Urinary bladder (tissue), 4 donors: ENCODE data around the gene XKR3. TPM values are rescaled to one million over a fixed set of nuclear protein-coding genes. Genes with fewer than 3 reads are reported as not detected.
"Not testable (repeated sequence)": the region's sequence is repeated elsewhere in the genome, so short reads cannot be mapped to it uniquely, and the experiment has no call there.

Experiments used
- DNase-seq: peaks from one replicate; pipeline ENCODE4 v3.0.0-alpha.2; 2015; ENCODE audit errors: extremely low spot score
- H3K27ac ChIP-seq: one replicate; pipeline ENCODE4 v1.5.1; 2013; ENCODE audit warnings: low read depth, mild to moderate bottlenecking, moderate library complexity
- H3K36me3 ChIP-seq: one replicate; pipeline ENCODE4 v1.6.1; 2013; ENCODE audit warnings: mild to moderate bottlenecking, moderate library complexity; ENCODE audit not compliant: insufficient read depth
- H3K4me1 ChIP-seq: one replicate; pipeline ENCODE4 v1.6.1; 2013; ENCODE audit warnings: mild to moderate bottlenecking, moderate library complexity; ENCODE audit not compliant: insufficient read depth
- H3K4me3 ChIP-seq: one replicate; pipeline ENCODE4 v1.5.1; 2013; ENCODE audit warnings: low read depth, low read length
- WGBS: extraction: QIAGEN DNeasy Blood & Tissue Kit; methylation state at CpG from one replicate; pipeline ENCODE4 v1.1.7; 2013; 5-methylcytosine and 5-hydroxymethylcytosine counted together
- polyA plus RNA-seq: library from polyadenylated mRNA; stranded (reverse); fragments of 200-250 nt; gene quantifications from one replicate; pipeline ENCODE4 v1.2.3, GENCODE V29; 2013
- total RNA-seq: library from RNA; depleted of rRNA; stranded (reverse); fragments of >200 nt; gene quantifications from one replicate; pipeline ENCODE4 v1.2.3, GENCODE V29; 2014
- donor health status: healthy with polysubstance abuse.
- donor health status: healthy.

The XKR3 gene
- total and polyA plus RNA-seq, 2 donors, result not detected

DNA sequence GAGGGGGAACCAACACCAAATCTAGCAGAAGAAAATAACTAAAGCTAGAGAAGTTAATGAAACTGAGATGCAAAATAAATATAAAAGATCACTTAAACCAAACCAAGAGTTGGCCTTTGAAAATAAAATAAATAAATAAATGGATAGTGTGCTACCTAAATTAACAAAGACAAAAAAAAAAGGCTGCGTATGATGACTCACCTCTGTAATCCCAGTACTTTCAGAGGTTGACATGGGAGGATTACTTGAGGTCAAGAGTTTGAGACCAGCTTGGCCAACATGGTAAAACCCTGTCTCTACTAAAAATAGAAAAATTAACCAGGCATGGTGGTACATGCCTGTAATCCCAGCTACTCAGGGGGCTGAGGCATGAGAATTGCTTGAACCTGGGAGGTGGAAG, 29.7 kb downstream of the XKR3 start:
- 82% methylated on average over 1 of the region's 1 CpG for WGBS
- not testable (repeated sequence) for H3K27ac ChIP-seq, H3K36me3 ChIP-seq, H3K4me3 ChIP-seq, H3K4me1 ChIP-seq, DNase-seq

DNA sequence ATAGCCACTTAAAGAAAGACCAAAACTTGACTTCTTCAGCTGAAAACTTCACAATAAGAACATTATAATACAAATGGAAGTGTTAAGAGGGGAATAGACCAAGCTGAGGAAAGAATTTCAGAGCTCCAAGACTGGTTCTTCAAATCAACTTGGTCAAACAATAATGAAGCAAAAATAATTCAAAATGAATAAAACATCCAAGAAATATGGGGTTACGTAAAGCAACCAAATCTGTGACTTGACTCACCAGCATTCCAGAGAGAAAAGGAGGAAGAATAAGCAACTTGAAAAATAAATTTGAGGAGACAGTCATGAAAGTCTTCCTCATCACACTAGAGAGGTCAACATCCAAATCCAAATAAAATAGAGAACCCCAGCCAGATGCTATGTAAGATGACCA, 31.4 kb downstream of the XKR3 start:
- Histone ChIP-seq H3K27ac (no peak overlapping the region), H3K36me3 (no peaks in the 10 kb centered on the region), H3K4me1 (no peaks in the 10 kb centered on the region), H3K4me3 (no peak overlapping the region)
- WGBS, result 87% methylated on average over 1 of the region's 1 CpG
- DNase-seq, result no peak

DNA sequence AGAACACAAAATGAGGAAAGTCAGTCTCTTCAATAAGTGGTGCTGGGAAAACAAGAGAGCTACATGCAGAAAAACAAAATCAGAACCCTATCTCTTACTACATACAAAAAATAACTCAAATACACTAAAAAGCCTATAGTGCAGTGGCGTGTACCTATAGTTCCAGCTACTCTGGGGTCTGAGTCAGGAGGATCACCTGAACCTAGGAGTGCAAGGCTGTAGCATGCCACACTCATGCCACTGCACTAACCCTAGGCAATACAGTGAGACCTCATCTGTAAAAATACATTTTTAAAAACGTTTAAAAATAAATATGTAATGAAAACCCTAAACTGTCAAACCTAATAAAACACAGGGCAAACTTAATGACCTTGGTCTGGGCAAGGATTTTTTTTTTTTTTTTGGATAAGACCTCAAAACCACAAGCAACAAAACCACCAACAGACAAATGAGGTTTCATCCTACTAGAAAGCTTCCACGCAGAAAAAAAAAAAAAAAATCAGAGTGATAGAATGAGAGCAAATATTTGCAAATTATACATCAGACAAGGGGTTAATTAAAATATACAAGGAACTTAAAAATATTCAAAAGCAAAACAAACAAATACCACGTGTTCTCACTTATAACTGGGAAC, 35.2 kb downstream of the XKR3 start:
- no peaks in the 10 kb centered on the region for H3K4me1 ChIP-seq
- H3K4me3 ChIP-seq, result no peak overlapping the region
- WGBS, result 45% methylated on average over 4 of the region's 4 CpGs
- no peaks in the 10 kb centered on the region for H3K36me3 ChIP-seq
- H3K27ac ChIP-seq, result no peak overlapping the region
- DNase-seq, result no peak

DNA sequence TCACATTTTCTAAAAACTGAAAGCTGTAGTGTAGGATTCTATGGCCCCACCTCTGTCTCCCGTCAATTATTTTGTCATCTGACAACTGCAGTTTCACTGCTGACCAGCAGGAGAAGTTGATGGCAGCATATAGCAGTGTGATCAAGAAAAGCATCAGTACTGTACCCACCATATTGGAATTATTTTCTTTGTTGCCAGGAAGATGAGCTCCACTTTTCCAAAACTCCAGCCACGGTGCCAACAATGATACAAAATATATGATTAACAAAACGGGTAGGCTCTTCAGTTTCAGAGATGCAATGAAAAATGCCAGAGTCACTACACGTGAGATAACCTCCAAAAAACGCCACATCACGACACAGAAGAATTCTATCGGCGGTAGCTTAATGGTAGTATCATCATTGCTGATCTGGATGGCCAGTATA, 41.3 kb downstream of the XKR3 start:
- no peak for DNase-seq
- WGBS, result 68% methylated on average over 8 of the region's 8 CpGs
- no peaks in the 10 kb centered on the region for H3K36me3 ChIP-seq
- H3K4me1 ChIP-seq, result no peaks in the 10 kb centered on the region
- no peak overlapping the region for H3K4me3 ChIP-seq
- H3K27ac ChIP-seq, result no peak overlapping the region

DNA sequence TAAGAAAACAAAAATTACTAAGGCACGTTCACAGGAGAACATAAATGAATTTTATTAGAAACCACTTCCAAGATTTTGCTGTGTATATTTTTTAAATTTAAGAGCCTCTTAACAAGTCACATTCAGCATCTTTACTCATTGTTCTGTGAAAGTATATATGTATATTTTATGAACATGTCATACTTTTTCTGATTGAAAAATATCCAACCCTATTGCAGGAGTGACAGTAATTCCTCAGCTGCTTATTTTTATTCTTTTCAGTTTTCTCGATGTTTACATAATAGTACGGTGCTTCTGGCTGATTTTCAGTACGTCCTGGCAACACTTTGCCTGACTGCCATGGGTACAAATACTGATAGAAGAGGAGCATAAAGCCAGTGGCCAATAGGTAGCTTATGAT, 41.8 kb downstream of the XKR3 start:
- no peaks in the 10 kb centered on the region for H3K36me3 ChIP-seq
- WGBS, result 73% methylated on average over 4 of the region's 4 CpGs
- no peak overlapping the region for H3K4me3 ChIP-seq
- DNase-seq, result no peak
- no peak overlapping the region for H3K27ac ChIP-seq
- no peaks in the 10 kb centered on the region for H3K4me1 ChIP-seq

DNA sequence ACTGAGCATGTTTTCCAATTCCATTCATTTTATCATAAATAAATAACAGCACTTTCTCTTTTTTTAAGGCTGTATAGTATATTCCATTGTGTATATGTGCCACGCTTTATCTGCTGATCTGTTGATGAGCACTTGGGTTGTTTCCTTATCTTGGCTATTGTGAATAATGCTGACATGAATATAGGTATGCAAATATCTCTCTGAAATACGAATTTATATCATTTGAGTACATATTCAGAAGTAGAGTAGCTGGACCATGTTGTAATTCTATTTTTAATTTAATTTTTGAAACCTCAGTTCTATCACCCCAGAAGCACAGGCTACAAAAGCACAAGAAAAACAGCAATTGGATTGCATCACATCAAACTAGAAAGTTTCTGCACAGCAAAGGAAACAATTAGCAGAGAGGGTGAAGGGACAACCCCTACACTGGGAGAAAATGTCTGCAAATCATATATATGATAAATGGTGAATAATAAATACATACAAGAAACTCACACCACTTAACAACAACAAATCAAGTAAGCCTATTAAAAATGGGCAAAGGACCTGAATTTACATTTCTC, 43.4 kb downstream of the XKR3 start:
- Histone ChIP-seq H3K36me3 (no peaks in the 10 kb centered on the region), H3K4me3 (no peak overlapping the region), H3K4me1 (no peaks in the 10 kb centered on the region), H3K27ac (no peak overlapping the region)
- 51% methylated on average over 2 of the region's 2 CpGs for WGBS
- DNase-seq, result no peak

DNA sequence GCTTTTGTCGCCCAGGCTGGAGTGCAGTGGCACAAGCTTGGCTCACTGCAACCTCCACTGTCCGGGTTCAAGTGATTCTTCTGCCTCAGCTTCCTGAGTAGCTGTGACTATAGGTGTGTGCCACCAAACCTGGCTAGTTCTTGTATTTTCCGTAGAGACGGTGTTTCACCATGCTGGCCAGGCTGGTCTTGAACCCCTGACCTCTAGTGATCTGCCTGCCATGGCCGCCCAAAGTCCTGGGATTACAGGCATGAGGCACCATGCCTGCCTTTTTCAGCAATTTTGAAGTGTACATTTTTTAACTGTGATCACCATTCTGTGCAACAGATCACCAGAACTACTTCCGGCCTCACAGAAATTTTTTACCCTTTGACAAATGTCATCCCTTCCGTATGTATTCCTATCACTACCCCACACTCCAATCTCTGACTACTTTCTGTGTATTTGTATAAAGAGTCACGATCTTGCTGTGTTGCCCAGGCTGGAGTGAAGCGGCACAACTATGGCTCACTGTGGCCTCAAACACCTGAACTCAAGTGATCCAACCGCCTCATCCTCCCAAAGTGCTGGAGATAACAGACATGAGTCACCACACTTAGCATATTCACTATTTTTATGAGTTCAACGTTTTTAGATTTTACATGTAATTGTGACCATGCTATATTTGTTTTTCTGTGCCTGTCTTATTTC, 44.0 kb downstream of the XKR3 start:
- no peak for DNase-seq
- 75% methylated on average over 11 of the region's 11 CpGs for WGBS
- Histone ChIP-seq H3K4me3 (no peak overlapping the region), H3K36me3 (no peaks in the 10 kb centered on the region), H3K27ac (no peak overlapping the region), H3K4me1 (no peaks in the 10 kb centered on the region)

DNA sequence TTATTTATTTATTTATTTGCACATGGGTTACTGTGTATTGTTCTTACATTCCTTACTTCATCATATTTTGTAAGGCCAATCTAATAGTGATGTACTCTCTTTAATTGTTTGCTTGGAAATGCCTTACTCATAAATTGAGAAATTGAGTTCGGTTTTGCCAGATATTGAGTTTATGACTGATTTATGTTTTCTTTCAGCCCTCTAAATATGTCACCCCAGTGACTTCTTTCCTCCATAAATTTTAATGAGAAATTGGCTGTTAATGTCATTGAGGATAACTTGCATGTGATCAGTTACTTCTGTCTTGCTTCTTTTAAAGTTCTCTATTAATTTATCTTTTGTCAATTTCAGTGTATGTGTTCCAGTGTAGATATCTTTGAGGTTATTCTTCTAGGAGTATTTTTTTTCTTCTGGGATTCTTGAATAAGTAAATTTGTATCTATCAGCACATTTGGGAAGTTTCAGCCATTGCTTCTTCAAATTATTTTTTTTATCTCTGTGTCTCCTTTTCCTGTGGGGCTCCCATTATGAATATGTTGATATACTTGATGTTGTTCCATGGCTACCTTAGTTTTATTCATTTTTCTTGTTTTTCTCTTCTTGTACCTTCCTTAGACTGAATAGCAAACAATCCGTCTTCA, 47.8 kb downstream of the XKR3 start:
- WGBS, result 52% methylated on average over 2 of the region's 2 CpGs
- H3K36me3 ChIP-seq, result no peaks in the 10 kb centered on the region
- H3K27ac ChIP-seq, result no peak overlapping the region
- no peaks in the 10 kb centered on the region for H3K4me1 ChIP-seq
- DNase-seq, result no peak
- H3K4me3 ChIP-seq, result no peak overlapping the region

DNA sequence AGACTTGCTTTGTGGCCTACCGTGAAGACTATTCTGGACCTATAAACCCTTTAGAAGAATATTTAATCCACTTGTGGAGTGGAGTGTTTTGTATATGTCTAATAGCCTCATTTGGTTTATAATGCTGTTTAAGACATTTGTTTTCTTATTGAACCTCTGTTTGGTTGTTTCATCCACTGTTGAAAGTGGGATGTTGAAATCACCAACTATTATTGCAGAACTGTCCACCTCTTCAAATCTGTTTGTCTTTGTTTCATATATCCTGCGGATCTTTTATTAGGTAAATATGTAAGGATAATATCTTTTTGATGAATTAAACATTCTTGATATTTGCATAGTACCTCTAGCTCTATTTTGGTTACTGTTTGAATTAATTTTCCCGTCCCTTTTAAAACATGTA, 49.1 kb downstream of the XKR3 start:
- no peaks in the 10 kb centered on the region for H3K36me3 ChIP-seq
- H3K4me1 ChIP-seq, result no peaks in the 10 kb centered on the region
- H3K27ac ChIP-seq, result no peak overlapping the region
- WGBS, result 85% methylated on average over 3 of the region's 3 CpGs
- no peak for DNase-seq
- H3K4me3 ChIP-seq, result no peak overlapping the region

DNA sequence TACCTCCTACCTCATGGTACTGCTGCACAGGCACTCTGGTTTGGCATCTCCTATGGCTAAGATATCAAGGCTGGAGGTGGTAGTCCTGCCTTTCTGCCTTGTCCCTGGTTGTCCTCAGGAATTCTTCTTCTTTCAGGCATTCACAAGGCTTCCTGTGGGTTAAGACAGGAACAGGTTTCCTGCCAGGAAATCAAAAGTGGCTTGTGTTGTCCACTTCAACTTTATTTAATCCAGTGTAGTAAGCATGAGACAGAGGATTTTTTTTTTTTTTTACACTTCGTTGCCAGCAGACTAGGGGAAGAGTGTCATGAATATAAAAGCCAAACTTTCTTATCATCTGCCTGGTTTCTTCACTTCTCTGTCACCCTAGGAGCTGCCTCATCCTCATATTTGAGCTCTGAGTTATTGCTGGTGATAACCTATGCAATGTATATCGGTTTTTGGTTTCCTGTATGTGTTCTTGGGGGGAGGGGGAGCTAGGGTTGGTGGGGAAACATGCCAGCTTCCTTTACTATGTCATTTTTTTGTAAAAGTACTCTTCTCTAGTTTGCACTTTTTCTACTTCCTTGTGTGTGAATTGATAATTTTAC, 50.2 kb downstream of the XKR3 start:
- WGBS, result 23% methylated on average over 2 of the region's 2 CpGs
- Histone ChIP-seq H3K4me3 (no peak overlapping the region), H3K36me3 (no peaks in the 10 kb centered on the region), H3K4me1 (no peaks in the 10 kb centered on the region), H3K27ac (no peak overlapping the region)
- no peak for DNase-seq

DNA sequence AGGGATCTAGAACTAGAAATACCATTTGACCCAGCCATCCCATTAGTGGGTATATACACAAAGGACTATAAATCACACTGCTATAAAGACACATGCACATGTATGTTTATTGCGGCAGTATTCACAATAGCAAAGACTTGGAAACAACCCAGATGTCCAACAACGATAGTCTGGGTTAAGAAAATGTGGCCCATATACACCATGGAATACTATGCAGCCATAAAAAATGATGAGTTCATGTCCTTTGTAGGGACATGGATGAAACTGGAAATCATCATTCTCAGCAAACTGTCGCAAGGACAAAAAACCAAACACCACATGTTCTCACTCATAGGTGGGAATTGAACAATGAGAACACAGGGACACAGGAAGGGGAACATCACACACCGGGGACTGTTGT, 53.6 kb downstream of the XKR3 start:
- not testable (repeated sequence) for DNase-seq, H3K27ac ChIP-seq, H3K36me3 ChIP-seq, H3K4me1 ChIP-seq, H3K4me3 ChIP-seq
- 90% methylated on average over 4 of the region's 4 CpGs for WGBS

DNA sequence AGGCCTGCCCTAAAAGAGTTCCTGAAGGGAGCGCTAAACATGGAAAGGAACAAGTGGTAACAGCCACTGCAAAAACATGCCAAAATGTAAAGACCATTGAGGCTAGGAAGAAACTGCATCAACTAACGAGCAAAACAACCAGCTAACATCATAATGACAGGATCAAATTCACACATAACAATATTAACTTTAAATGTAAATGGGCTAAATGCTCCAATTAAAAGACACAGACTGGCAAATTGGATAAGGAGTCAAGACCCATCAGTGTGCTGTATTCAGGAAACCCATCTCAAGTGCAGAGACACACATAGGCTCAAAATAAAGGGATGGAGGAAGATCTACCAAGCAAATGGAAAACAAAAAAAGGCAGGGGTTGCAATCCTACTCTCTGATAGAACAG, 57.3 kb downstream of the XKR3 start:
- H3K4me1 ChIP-seq, DNase-seq: not testable (repeated sequence)
- 33% methylated on average over 2 of the region's 2 CpGs for WGBS

DNA sequence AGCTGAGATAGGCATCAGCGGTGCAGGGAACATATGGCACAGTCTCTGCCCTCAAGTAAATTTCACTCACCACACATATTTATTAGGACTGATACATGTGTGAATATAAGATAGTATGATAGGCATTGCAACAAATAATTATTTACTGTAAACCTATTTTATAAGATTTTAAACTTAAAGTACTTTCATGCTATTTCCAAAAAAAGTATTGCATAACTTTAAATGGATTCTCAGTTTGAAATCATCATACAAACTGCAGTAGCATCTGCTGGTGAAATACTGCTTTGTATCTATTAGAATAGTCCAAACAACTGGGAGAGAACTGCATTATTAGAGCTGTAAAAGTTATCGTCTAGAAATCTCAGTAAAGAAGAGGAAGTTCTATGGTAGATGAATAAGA, 63.0 kb downstream of the XKR3 start:
- H3K4me3 ChIP-seq, H3K27ac ChIP-seq, H3K4me1 ChIP-seq, H3K36me3 ChIP-seq, DNase-seq: not testable (repeated sequence)
- 66% methylated on average over 2 of the region's 2 CpGs for WGBS

More for the DNA sequence above, 57.3 kb downstream of the XKR3 start:
- not testable (repeated sequence) for H3K36me3 ChIP-seq, H3K27ac ChIP-seq, H3K4me3 ChIP-seq

DNA sequence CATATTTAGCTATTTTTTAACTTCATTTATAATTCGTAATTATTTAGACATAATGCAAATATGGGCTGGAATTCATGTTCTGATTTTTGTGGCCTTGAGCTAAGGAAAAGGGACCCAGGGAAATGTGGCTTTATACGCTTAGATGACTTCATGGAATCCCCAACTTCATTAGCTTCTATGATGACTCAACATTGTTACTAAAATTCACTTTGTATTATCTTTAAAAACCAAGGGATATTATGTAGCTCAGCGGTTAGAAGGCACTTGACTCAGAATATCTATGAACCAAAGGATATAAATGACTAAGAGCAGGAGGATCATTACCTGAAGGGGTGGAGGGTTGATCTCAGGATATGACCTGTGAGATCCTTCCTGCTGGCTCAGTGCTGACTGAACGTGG, 64.8 kb downstream of the XKR3 start:
- H3K36me3 ChIP-seq, DNase-seq, H3K4me1 ChIP-seq, H3K4me3 ChIP-seq, H3K27ac ChIP-seq: not testable (repeated sequence)
- WGBS, result 55% methylated on average over 4 of the region's 4 CpGs
